NB4 (cell line): ENCODE data around the gene NOD1.
A peak's percentile ranks its signal among the peaks of the same experiment; 100 is the strongest.

Experiments used
- DNase-seq: peaks from one replicate; pipeline ENCODE4 v3.0.0; 2010; ENCODE audit warnings: low read depth
- H3K4me3 ChIP-seq: one replicate; pipeline ENCODE4 v1.5.1; 2011; ENCODE audit warnings: mild to moderate bottlenecking, low read depth, low read length, moderate library complexity
- CTCF ChIP-seq: IDR thresholded peaks from one replicate; pipeline ENCODE4 v1.5.1; 2012; ENCODE audit warnings: low read depth, low read length
- MYC ChIP-seq: IDR thresholded peaks from 2 replicates; pipeline ENCODE4 v1.6.1; 2011; ENCODE audit warnings: low read depth, low read length
- POLR2A ChIP-seq: IDR thresholded peaks from 2 replicates; pipeline ENCODE4 v1.6.1; 2011; ENCODE audit warnings: mild to moderate bottlenecking; ENCODE audit not compliant: insufficient read length; ENCODE audit errors: extremely low read depth
- TF ChIP-seq, protein P1 (sequence below): IDR thresholded peaks from 2 replicates; pipeline ENCODE4 v1.6.1; 2011; ENCODE audit warnings: low read depth, low read length

Gene NOD1

GRCh38 chr7:30458311-30458710 lies 20.3 kb downstream of the NOD1 start:
- TF ChIP-seq, protein P1, sequence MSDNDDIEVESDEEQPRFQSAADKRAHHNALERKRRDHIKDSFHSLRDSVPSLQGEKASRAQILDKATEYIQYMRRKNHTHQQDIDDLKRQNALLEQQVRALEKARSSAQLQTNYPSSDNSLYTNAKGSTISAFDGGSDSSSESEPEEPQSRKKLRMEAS = no peak
- no peak for TF ChIP-seq CTCF
- TF ChIP-seq POLR2A = no peak
- TF ChIP-seq MYC = no peak
- H3K4me3 ChIP-seq = no peak overlapping the region
- DNase-seq = no peak

DNA sequence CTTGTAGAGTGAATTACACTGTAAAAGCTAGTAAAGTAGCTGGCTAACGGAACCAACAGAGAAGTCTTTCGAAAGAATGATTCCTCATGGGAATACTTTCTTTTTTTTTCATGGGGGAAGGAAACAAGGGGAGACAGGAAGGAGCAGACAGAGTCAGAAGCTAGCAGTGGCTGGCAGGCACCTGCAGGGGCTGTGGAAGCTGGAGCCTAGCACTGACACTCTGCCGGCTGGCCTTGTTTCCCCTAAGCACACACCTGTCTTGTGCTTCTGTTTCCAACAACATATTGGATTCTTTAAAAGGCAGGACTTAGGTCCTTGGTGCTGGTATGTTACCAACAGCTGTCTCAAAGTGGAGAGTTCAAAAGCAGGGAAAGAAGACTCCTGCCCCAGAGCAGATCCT lies 24.7 kb downstream of the NOD1 start:
- TF ChIP-seq, protein P1 = no peak
- no peak for TF ChIP-seq CTCF
- no peak for TF ChIP-seq MYC
- TF ChIP-seq POLR2A = no peak
- H3K4me3 ChIP-seq = no peak overlapping the region
- DNase-seq = peak; percentile 61

GRCh38 chr7:30453016-30453415 lies 25.6 kb downstream of the NOD1 start:
- no peak overlapping the region for H3K4me3 ChIP-seq
- no peak for DNase-seq
- TF ChIP-seq MYC (no peak), CTCF (no peak), POLR2A (no peak)
- TF ChIP-seq, protein P1 = no peak

- TF ChIP-seq CTCF = no peak
- no peak for TF ChIP-seq MYC
- TF ChIP-seq, protein P1 = no peak
- TF ChIP-seq POLR2A = no peak
- DNase-seq = no peak
- H3K4me3 ChIP-seq = no peak overlapping the region
Measured at GRCh38 chr7:30452280-30452930, 26.2 kb downstream of the NOD1 start.

- no peak for DNase-seq
- TF ChIP-seq MYC = no peak
- TF ChIP-seq CTCF = no peak
- TF ChIP-seq, protein P1 = no peak
- TF ChIP-seq POLR2A = no peak
Measured at GRCh38 chr7:30451539-30452279, 26.9 kb downstream of the NOD1 start.

More at GRCh38 chr7:30451539-30452279, 26.9 kb downstream of the NOD1 start:
- no peak overlapping the region for H3K4me3 ChIP-seq
